WTC11 (cell line): Measurements from ENCODE around the gene PRKACB.

ENCODE experiments used
- CBFB ChIP-seq: sonication (generic); formaldehyde crosslinking; IDR thresholded peaks from 2 replicates; pipeline ENCODE4 v1.8.1; 2022; ENCODE audit warnings: mild to moderate bottlenecking, low read depth, missing genetic modification reagents
- CREB1 ChIP-seq: sonication (generic); formaldehyde crosslinking; IDR thresholded peaks from 2 replicates; pipeline ENCODE4 v1.8.0; 2023; ENCODE audit warnings: mild to moderate bottlenecking, missing genetic modification reagents
- RELA ChIP-seq: sonication (generic); formaldehyde crosslinking; IDR thresholded peaks from 2 replicates; pipeline ENCODE4 v1.8.1; 2022; ENCODE audit warnings: missing genetic modification reagents, mild to moderate bottlenecking, borderline replicate concordance
- ZNF423 ChIP-seq: fragments of 250-450 bp; sonication (Bioruptor Pico); IDR thresholded peaks from 2 replicates; pipeline ENCODE4 v2.1.2; 2022; ENCODE audit warnings: mild to moderate bottlenecking, moderate library complexity
- TF ChIP-seq, protein P1 (sequence below): fragments of 200-600 bp; IDR thresholded peaks from 2 replicates; pipeline ENCODE4 v1.8.0; 2022; ENCODE audit warnings: antibody characterized with exemption
- TF ChIP-seq, protein P2 (sequence below): sonication (generic); formaldehyde crosslinking; conservative IDR thresholded peaks from 2 replicates; pipeline ENCODE4 v1.8.1; 2023; ENCODE audit warnings: mild to moderate bottlenecking, low read depth, missing genetic modification reagents, moderate library complexity
- TF ChIP-seq, protein P3 (sequence below): sonication (generic); formaldehyde crosslinking; IDR thresholded peaks from 2 replicates; pipeline ENCODE4 v1.8.1; 2022; ENCODE audit warnings: low read depth, missing genetic modification reagents, borderline replicate concordance
- TF ChIP-seq, protein P4 (sequence below): sonication (generic); formaldehyde crosslinking; conservative IDR thresholded peaks from 2 replicates; pipeline ENCODE4 v1.8.1; 2022; ENCODE audit warnings: mild to moderate bottlenecking, missing genetic modification reagents

DNA sequence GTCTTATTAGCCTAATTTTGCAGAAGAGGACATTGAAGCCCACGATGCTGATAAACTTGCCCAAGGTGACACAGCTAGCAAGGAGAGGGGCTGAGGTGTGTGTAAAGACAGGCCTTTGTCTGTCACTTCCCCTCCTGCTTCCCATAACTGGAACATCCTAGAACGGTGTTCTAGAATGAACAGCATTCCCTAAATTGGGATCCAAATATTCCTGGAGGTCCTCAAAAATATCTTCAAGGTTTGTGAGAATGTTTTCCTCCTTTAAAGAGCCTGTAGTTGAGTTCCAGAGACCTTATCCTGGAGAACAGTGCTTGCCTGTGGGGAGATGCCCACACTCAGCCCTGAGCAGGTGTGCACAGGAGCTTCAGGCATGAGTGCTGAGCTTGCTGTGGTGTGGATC is 115.9 kb downstream of the PRKACB start:
- TF ChIP-seq, protein P1, sequence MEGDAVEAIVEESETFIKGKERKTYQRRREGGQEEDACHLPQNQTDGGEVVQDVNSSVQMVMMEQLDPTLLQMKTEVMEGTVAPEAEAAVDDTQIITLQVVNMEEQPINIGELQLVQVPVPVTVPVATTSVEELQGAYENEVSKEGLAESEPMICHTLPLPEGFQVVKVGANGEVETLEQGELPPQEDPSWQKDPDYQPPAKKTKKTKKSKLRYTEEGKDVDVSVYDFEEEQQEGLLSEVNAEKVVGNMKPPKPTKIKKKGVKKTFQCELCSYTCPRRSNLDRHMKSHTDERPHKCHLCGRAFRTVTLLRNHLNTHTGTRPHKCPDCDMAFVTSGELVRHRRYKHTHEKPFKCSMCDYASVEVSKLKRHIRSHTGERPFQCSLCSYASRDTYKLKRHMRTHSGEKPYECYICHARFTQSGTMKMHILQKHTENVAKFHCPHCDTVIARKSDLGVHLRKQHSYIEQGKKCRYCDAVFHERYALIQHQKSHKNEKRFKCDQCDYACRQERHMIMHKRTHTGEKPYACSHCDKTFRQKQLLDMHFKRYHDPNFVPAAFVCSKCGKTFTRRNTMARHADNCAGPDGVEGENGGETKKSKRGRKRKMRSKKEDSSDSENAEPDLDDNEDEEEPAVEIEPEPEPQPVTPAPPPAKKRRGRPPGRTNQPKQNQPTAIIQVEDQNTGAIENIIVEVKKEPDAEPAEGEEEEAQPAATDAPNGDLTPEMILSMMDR, result no peak
- TF ChIP-seq CBFB (CRISPR knock-in tag) (no peak), CREB1 (CRISPR knock-in tag) (no peak), RELA (no peak), ZNF423 (no peak)
- TF ChIP-seq, protein P2, sequence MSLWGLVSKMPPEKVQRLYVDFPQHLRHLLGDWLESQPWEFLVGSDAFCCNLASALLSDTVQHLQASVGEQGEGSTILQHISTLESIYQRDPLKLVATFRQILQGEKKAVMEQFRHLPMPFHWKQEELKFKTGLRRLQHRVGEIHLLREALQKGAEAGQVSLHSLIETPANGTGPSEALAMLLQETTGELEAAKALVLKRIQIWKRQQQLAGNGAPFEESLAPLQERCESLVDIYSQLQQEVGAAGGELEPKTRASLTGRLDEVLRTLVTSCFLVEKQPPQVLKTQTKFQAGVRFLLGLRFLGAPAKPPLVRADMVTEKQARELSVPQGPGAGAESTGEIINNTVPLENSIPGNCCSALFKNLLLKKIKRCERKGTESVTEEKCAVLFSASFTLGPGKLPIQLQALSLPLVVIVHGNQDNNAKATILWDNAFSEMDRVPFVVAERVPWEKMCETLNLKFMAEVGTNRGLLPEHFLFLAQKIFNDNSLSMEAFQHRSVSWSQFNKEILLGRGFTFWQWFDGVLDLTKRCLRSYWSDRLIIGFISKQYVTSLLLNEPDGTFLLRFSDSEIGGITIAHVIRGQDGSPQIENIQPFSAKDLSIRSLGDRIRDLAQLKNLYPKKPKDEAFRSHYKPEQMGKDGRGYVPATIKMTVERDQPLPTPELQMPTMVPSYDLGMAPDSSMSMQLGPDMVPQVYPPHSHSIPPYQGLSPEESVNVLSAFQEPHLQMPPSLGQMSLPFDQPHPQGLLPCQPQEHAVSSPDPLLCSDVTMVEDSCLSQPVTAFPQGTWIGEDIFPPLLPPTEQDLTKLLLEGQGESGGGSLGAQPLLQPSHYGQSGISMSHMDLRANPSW (CRISPR knock-in tag), result no peak
- TF ChIP-seq, protein P3, sequence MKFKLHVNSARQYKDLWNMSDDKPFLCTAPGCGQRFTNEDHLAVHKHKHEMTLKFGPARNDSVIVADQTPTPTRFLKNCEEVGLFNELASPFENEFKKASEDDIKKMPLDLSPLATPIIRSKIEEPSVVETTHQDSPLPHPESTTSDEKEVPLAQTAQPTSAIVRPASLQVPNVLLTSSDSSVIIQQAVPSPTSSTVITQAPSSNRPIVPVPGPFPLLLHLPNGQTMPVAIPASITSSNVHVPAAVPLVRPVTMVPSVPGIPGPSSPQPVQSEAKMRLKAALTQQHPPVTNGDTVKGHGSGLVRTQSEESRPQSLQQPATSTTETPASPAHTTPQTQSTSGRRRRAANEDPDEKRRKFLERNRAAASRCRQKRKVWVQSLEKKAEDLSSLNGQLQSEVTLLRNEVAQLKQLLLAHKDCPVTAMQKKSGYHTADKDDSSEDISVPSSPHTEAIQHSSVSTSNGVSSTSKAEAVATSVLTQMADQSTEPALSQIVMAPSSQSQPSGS, result no peak
- TF ChIP-seq, protein P4, sequence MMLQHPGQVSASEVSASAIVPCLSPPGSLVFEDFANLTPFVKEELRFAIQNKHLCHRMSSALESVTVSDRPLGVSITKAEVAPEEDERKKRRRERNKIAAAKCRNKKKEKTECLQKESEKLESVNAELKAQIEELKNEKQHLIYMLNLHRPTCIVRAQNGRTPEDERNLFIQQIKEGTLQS (CRISPR knock-in tag), result no peak
